NCI-H2081 (cell line): ENCODE results near the gene GGTLC2.
"Not testable (repeated sequence)": the region's sequence is repeated elsewhere in the genome, so short reads cannot be mapped to it uniquely, and the experiment has no call there.

Experiments used
- DNase-seq, 2 experiments: peaks; one replicate each; lab custom pipeline; 2025; lab: John Stamatoyannopoulos, UW

The GGTLC2 gene

GRCh38 chr22:22638313-22638712, 6.1 kb upstream of the GGTLC2 start:
- not testable (repeated sequence) for DNase-seq

- DNase-seq: not testable (repeated sequence)
Observed at GRCh38 chr22:22642255-22642654, 2.2 kb upstream of the GGTLC2 start.

- DNase-seq: not testable (repeated sequence)
Observed at GRCh38 chr22:22645969-22646368, 1.6 kb downstream of the GGTLC2 start.

- not testable (repeated sequence) for DNase-seq
Observed at GRCh38 chr22:22647952-22648351, 3.5 kb downstream of the GGTLC2 start.

GRCh38 chr22:22648863-22649536, 4.6 kb downstream of the GGTLC2 start:
- not testable (repeated sequence) for DNase-seq

GRCh38 chr22:22649761-22650160, 5.3 kb downstream of the GGTLC2 start:
- not testable (repeated sequence) for DNase-seq

- DNase-seq: not testable (repeated sequence)
Observed at GRCh38 chr22:22650398-22650797, 6.0 kb downstream of the GGTLC2 start.

- DNase-seq: not testable (repeated sequence)
Observed at GRCh38 chr22:22650803-22651515, 6.5 kb downstream of the GGTLC2 start.

- not testable (repeated sequence) for DNase-seq
Observed at GRCh38 chr22:22651593-22651992, 7.2 kb downstream of the GGTLC2 start.

GRCh38 chr22:22652102-22652501, 7.7 kb downstream of the GGTLC2 start:
- DNase-seq: not testable (repeated sequence)

- DNase-seq: not testable (repeated sequence)
Observed at GRCh38 chr22:22652573-22652972, 8.2 kb downstream of the GGTLC2 start.

GRCh38 chr22:22653677-22654381, 9.4 kb downstream of the GGTLC2 start:
- not testable (repeated sequence) for DNase-seq

GRCh38 chr22:22655452-22656290, 11.3 kb downstream of the GGTLC2 start:
- DNase-seq: no peak

- no peak for DNase-seq
Observed at GRCh38 chr22:22657712-22658111, 13.3 kb downstream of the GGTLC2 start.

- DNase-seq: no peak
Observed at GRCh38 chr22:22661275-22661674, 16.9 kb downstream of the GGTLC2 start.

- DNase-seq: no peak
Observed at GRCh38 chr22:22662095-22662494, 17.7 kb downstream of the GGTLC2 start.

GRCh38 chr22:22663861-22664800, 19.7 kb downstream of the GGTLC2 start:
- no peak for DNase-seq

- peak in 1 of 2 experiments; percentile 2 for DNase-seq
Observed at GRCh38 chr22:22666307-22667091, 22.1 kb downstream of the GGTLC2 start.

GRCh38 chr22:22667966-22668880, 23.8 kb downstream of the GGTLC2 start:
- DNase-seq: no peak
